Effector CD8-positive, alpha-beta T cell (primary cell): ENCODE data around the gene COL4A2.

Experiments
- DNase-seq: peaks from one replicate; lab custom pipeline; 2025; lab: John Stamatoyannopoulos, UW

The COL4A2 gene

GRCh38 chr13:110272227-110272626, 34.9 kb upstream of the COL4A2 start:
- no peak for DNase-seq

GRCh38 chr13:110272651-110273050, 34.4 kb upstream of the COL4A2 start:
- DNase-seq = no peak

GRCh38 chr13:110273254-110273653, 33.8 kb upstream of the COL4A2 start:
- DNase-seq = no peak

GRCh38 chr13:110274687-110275086, 32.4 kb upstream of the COL4A2 start:
- DNase-seq = no peak

GRCh38 chr13:110275931-110276552, 31.0 kb upstream of the COL4A2 start:
- no peak for DNase-seq

GRCh38 chr13:110276553-110276950, 30.5 kb upstream of the COL4A2 start:
- DNase-seq = no peak

- no peak for DNase-seq
Measured at GRCh38 chr13:110277357-110277975, 29.6 kb upstream of the COL4A2 start.

GRCh38 chr13:110278859-110279258, 28.2 kb upstream of the COL4A2 start:
- no peak for DNase-seq

- DNase-seq = no peak
Measured at GRCh38 chr13:110279684-110280083, 27.4 kb upstream of the COL4A2 start.

GRCh38 chr13:110280231-110280813, 26.8 kb upstream of the COL4A2 start:
- DNase-seq = no peak

- DNase-seq = no peak
Measured at GRCh38 chr13:110280985-110281688, 25.9 kb upstream of the COL4A2 start.

- no peak for DNase-seq
Measured at GRCh38 chr13:110281736-110282135, 25.3 kb upstream of the COL4A2 start.

- no peak for DNase-seq
Measured at GRCh38 chr13:110282316-110282841, 24.7 kb upstream of the COL4A2 start.

- no peak for DNase-seq
Measured at GRCh38 chr13:110283736-110284517, 23.2 kb upstream of the COL4A2 start.

- no peak for DNase-seq
Measured at GRCh38 chr13:110284779-110285484, 22.2 kb upstream of the COL4A2 start.

- no peak for DNase-seq
Measured at GRCh38 chr13:110285991-110286832, 20.9 kb upstream of the COL4A2 start.

- no peak for DNase-seq
Measured at GRCh38 chr13:110286833-110287819, 20.0 kb upstream of the COL4A2 start.

GRCh38 chr13:110289174-110289573, 17.9 kb upstream of the COL4A2 start:
- DNase-seq = no peak

GRCh38 chr13:110289661-110290060, 17.4 kb upstream of the COL4A2 start:
- no peak for DNase-seq
